ENCODE measurements around the gene IL3RA. TPM values are rescaled to one million over a fixed set of nuclear protein-coding genes. Genes with fewer than 3 reads are reported as not detected.

Gene IL3RA
- total and polyA plus RNA-seq, 2 of the 8 experiments (the other 6 are each of a cell fraction or from before 2014, with no cell fraction given): 0.11 TPM; not detected in 1

DNA sequence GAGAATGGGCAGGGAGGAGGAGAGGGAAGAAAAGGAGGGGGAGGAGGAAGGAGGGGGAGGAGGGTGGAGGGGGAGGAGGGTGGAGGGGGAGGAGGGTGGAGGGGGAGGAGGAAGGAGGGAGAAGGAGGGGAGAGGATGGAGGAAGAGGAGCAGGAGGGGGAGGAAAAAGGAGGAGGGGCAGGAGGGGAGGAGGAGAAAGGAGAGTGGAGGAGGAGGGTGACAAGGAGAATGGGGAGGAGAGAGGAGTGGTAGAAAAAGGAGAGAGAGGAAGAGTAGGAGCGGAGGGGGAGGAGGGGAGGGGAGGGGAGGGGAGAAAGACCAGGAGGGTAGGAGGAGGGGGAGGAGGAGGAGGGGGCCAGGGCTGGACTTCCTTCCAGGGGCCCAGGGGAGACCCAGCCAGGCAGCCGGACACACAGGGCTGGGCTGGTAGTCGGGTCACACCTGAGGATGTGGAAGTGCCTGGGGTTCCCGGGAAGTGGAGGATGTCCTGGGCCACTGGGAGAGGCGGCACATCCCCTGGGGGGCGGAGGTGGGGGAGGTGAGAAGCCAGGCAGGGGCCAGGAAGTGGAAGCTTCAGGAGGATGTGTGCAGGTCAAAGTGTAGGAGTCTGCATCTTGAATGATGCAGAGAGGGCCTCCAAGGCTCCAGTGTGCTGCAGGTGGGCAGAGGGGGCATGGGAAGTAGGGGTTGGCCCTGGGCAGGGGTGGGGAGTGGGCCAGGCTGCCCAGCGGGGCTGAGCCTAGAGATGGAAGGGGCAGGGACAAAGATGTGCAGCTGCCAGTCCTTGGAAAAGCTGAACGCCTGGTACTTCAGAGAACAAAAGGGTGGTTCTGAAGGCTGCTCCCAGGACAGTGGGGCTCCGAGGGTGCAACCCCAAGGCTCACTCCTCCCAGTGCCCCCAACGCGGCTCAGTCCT lies 18.8 kb downstream of the IL3RA start:
- Histone ChIP-seq H3K14ac (ENCODE audit: insufficient read length) (no peak overlapping the region), H3K79me2 (ENCODE audit: control insufficient read depth in 1 of 2, insufficient read depth in 2 of 2, low read length in 2 of 2) (no peaks in the 10 kb centered on the region), H2BK15ac (ENCODE audit: low read length) (no peak overlapping the region), H3K79me1 (ENCODE audit: low read depth, low read length) (no peaks in the 10 kb centered on the region), H3K23ac (ENCODE audit: insufficient read length) (no peak overlapping the region), H2BK5ac (ENCODE audit: low read depth, low read length) (peak overlapping the region; percentile 87; the same call in 1 of the 2 replicates), H2AK5ac (ENCODE audit: low read depth, low read length) (no peak overlapping the region), H3K27me3 (replicated peaks in 1 of 4; ENCODE audit: control insufficient read depth in 3 of 4, extremely low read depth in 1 of 4, insufficient read depth in 3 of 4, low read length in 3 of 4) (no peaks in the 10 kb centered on the region; a peak in 1 of 7 replicates), H3K27ac (ENCODE audit: low read depth, low read length) (no peak overlapping the region; the same call in 1 of the 2 replicates), H3K18ac (ENCODE audit: extremely low read depth, low read length) (peak overlapping the region; percentile 17), H4K8ac (ENCODE audit: extremely low read depth, insufficient read depth, low read length) (no peak overlapping the region; the same call in 1 of the 2 replicates), H3K4me1 (replicated peaks in 1 of 4; ENCODE audit: control insufficient read depth in 3 of 4, insufficient read depth in 4 of 4, low read length in 3 of 4) (peaks cover 2 to 6% (median 5%) of the 10 kb centered on the region in 4 experiments; a peak in 5 of 7 replicates), H3K23me2 (ENCODE audit: low read depth, low read length) (no peaks in the 10 kb centered on the region), H2BK20ac (ENCODE audit: low read length) (peak overlapping the region; percentile 80; the same call in 1 of the 2 replicates), H3K4me3 (ENCODE audit: extremely low read depth in 1 of 4, insufficient read depth in 2 of 4, low read depth in 3 of 4, low read length in 4 of 4) (no peak overlapping the region), H3K56ac (replicated peaks; ENCODE audit: insufficient read length, low read depth, low read length) (no peak overlapping the region), H2AFZ (ENCODE audit: low read length) (no peak overlapping the region), H2BK12ac (ENCODE audit: low read depth, low read length) (peak overlapping the region; percentile 70; the same call in 1 of the 2 replicates), H3K4me2 (ENCODE audit: insufficient read depth in 1 of 2, low read depth in 2 of 2, low read length in 2 of 2) (peak overlapping the region in 1 of 2 experiments; percentile 53; a peak in 1 of 4 replicates), H3K9ac (replicated peaks in 1 of 4; ENCODE audit: extremely low read depth in 1 of 4, low read depth in 3 of 4, low read length in 3 of 4) (no peak overlapping the region), H4K5ac (ENCODE audit: insufficient read length, low read depth, low read length) (peak overlapping the region; percentile 2), H4K91ac (replicated peaks; ENCODE audit: insufficient read length, low read length) (peak overlapping the region; percentile 83), H3K9me3 (ENCODE audit: insufficient read depth in 2 of 2, low read depth in 1 of 2, low read length in 1 of 2) (peaks cover 5 to 6% of the 10 kb centered on the region in 2 experiments; a peak in 3 of 4 replicates), H3K4ac (replicated peaks; ENCODE audit: insufficient read length, low read depth, low read length) (no peak overlapping the region), H4K20me1 (replicated peaks in 1 of 2; ENCODE audit: control insufficient read depth in 1 of 2, insufficient read depth in 2 of 2, low read length in 2 of 2) (no peaks in the 10 kb centered on the region), H3K36me3 (ENCODE audit: control insufficient read depth in 2 of 4, insufficient read depth in 4 of 4, low read length in 3 of 4) (peaks cover 0 to 9% (median 4%) of the 10 kb centered on the region in 4 experiments; a peak in 2 of 8 replicates), H2BK120ac (replicated peaks; ENCODE audit: low read depth, low read length) (peak overlapping the region; percentile 85)
- TF ChIP-seq ZNF274 (IDR thresholded peaks at IDR 0.05; ENCODE audit: borderline replicate concordance, extremely low read depth, low read length): no peak
- TF ChIP-seq NANOG (IDR thresholded peaks at IDR 0.05; ENCODE audit: insufficient read depth, low read depth, low read length, poor library complexity, severe bottlenecking): peak; percentile 3
- 17 to 100% methylated on average over 1 to 5 of the region's 11 CpGs for WGBS, 2 experiments (ENCODE audit: extremely low coverage in 1 of 2, insufficient coverage in 1 of 2, insufficient read length in 1 of 2, insufficient replicate concordance in 2 of 2, low coverage in 1 of 2, low lambda C conversion rate in 2 of 2, missing lambda C conversion rate in 1 of 2)
- DNase-seq (ENCODE audit: low read depth in 1 of 2, low spot score in 2 of 2) (peak in 1 of 2 experiments; percentile 67), FAIRE-seq (no peak)
- ChIA-PET POLR2A (ENCODE audit: partially characterized antibody) (no interaction called here), CTCF (ENCODE audit: partially characterized antibody) (no interaction called here)

All from H1 (cell line).